HCT116 (cell line): ENCODE results near the gene RIT2. TPM values are rescaled to one million over a fixed set of nuclear protein-coding genes. Genes with fewer than 3 reads are reported as not detected.

Experiments
- ATAC-seq: fragments of 200-7000 bp; cut with Tn5 transposase; 2 replicates; pipeline ENCODE4 v1.9.1; 2020; ENCODE audit warnings: mild to moderate bottlenecking, moderate library complexity
- BruUV-seq: library from RNA; stranded (reverse); fragments of 400-500 nt; replicated peaks from 2 replicates; lab custom pipeline; 2021; lab: Mats Ljungman, UMichigan
- CTCF ChIA-PET: fragments of 300-600 bp; sonication (Branson Sonifier 250); formaldehyde crosslinking; loops from one replicate; lab custom pipeline; 2021; ENCODE audit warnings: antibody characterized with exemption; lab: Charles Lee
- POLR2A ChIA-PET: fragments of 300-600, 350-600 bp; sonication (Branson Sonifier 250); formaldehyde crosslinking; loops from one replicate; lab custom pipeline; 2021; ENCODE audit warnings: antibody characterized with exemption; lab: Charles Lee
- RAD21 ChIA-PET, 2 experiments: fragments of 300-600 bp; sonication (Branson Sonifier 250); formaldehyde crosslinking; loops; one replicate each; lab custom pipeline; 2023; ENCODE audit warnings: low total read pairs in 2 of 2; ENCODE audit not compliant: uncharacterized antibody in 2 of 2, unreplicated experiment in 2 of 2, low non-redundant PET in 1 of 2; lab: Charles Lee
- DNase-seq: peaks from one replicate; pipeline ENCODE4 v3.0.0-alpha.2; 2010; ENCODE audit warnings: low read depth, low spot score
- H2AFZ ChIP-seq: fragments of 200-600 bp; shearing (Covaris generic), sonication (generic); 2 replicates; pipeline ENCODE4 v1.6.1; 2017; ENCODE audit warnings: low read depth, mixed run types, mixed read lengths, antibody characterized with exemption, low read length; ENCODE audit not compliant: poor library complexity, severe bottlenecking
- H3K27ac ChIP-seq: 2 replicates; pipeline ENCODE4 v1.5.1; 2012; ENCODE audit warnings: low read depth, low read length
- H3K27me3 ChIP-seq: fragments of 200-600 bp; sonication (generic); 2 replicates; pipeline ENCODE4 v1.6.1; 2016; ENCODE audit warnings: mixed run types, low read length, mixed read lengths; ENCODE audit not compliant: insufficient read depth
- H3K36me3 ChIP-seq, 2 experiments: fragments of 200-500 bp in 1 of 2; fragments of 200-600 bp in 1 of 2; sonication (Bioruptor generic) in 1 of 2; sonication (generic) in 1 of 2; 2 replicates each; pipeline versions ENCODE4 v1.5.1 to v1.6.1; 2014 to 2016; ENCODE audit warnings: low read length in 2 of 2, inconsistent platforms in 1 of 2, mixed read lengths in 1 of 2, mixed run types in 1 of 2; ENCODE audit not compliant: insufficient read depth in 2 of 2, control insufficient read depth in 1 of 2
- H3K4me1 ChIP-seq, 2 experiments: fragments of 200-600 bp in 1 of 2; sonication (generic) in 1 of 2; 2 replicates each; pipeline versions ENCODE4 v1.5.1 to v1.6.1; 2012 to 2017; ENCODE audit warnings: low read length in 2 of 2, inconsistent platforms in 1 of 2, mild to moderate bottlenecking in 1 of 2, mixed read lengths in 1 of 2, mixed run types in 1 of 2, moderate library complexity in 1 of 2; ENCODE audit not compliant: insufficient read depth in 2 of 2, control insufficient read depth in 1 of 2
- H3K4me2 ChIP-seq: fragments of 200-600 bp; sonication (generic); 2 replicates; pipeline ENCODE4 v1.6.1; 2017; ENCODE audit warnings: mixed run types, low read length, mixed read lengths
- H3K4me3 ChIP-seq, 2 experiments: fragments of 200-600 bp in 1 of 2; sonication (generic) in 1 of 2; replicated peaks in 1 of 2; 2 replicates each; pipeline ENCODE4 v1.5.1; 2011 to 2016; ENCODE audit warnings: low read length in 2 of 2, control low read depth in 1 of 2, low read depth in 1 of 2, mild to moderate bottlenecking in 1 of 2, mixed read lengths in 1 of 2, mixed run types in 1 of 2
- H3K79me2 ChIP-seq: fragments of 200-600 bp; sonication (generic); 2 replicates; pipeline ENCODE4 v1.6.1; 2017; ENCODE audit warnings: mild to moderate bottlenecking, mixed run types, low read length, moderate library complexity, mixed read lengths; ENCODE audit not compliant: insufficient read depth
- H3K9ac ChIP-seq: fragments of 200-600 bp; sonication (generic); 2 replicates; pipeline ENCODE4 v1.6.1; 2016; ENCODE audit warnings: low read length, mixed read lengths
- H3K9me2 ChIP-seq: fragments of 200-600 bp; sonication (generic), shearing (Covaris generic); 2 replicates; pipeline ENCODE4 v1.6.1; 2017; ENCODE audit warnings: mixed run types, mild to moderate bottlenecking, moderate library complexity; ENCODE audit not compliant: insufficient read depth
- H3K9me3 ChIP-seq, 2 experiments: fragments of 200-500 bp in 1 of 2; fragments of 200-600 bp in 1 of 2; sonication (Bioruptor generic) in 1 of 2; sonication (generic) in 1 of 2; 2 replicates each; pipeline ENCODE4 v1.6.1; 2014 to 2017; ENCODE audit warnings: low read length in 2 of 2, mixed read lengths in 2 of 2, inconsistent platforms in 1 of 2, low read depth in 1 of 2, mild to moderate bottlenecking in 1 of 2, mixed run types in 1 of 2, moderate library complexity in 1 of 2; ENCODE audit not compliant: control insufficient read depth in 1 of 2, insufficient read depth in 1 of 2
- H4K20me1 ChIP-seq: fragments of 200-600 bp; sonication (generic), shearing (Covaris generic); 2 replicates; pipeline ENCODE4 v1.6.1; 2017; ENCODE audit warnings: mixed run types, mild to moderate bottlenecking, moderate library complexity; ENCODE audit not compliant: insufficient read depth
- ATF3 ChIP-seq: IDR thresholded peaks from 2 replicates; pipeline ENCODE4 v1.6.1; 2012
- CBX3 ChIP-seq: IDR thresholded peaks from 2 replicates; pipeline ENCODE4 v1.6.1; 2012; ENCODE audit warnings: low read depth
- ELF1 ChIP-seq: IDR thresholded peaks from 2 replicates; pipeline ENCODE4 v1.6.1; 2012; ENCODE audit warnings: low read depth, borderline replicate concordance
- EZH2 ChIP-seq: fragments of 200-600 bp; sonication (generic); IDR thresholded peaks from 2 replicates; pipeline ENCODE4 v1.6.1; 2017; ENCODE audit warnings: antibody characterized with exemption, mixed run types
- POLR2AphosphoS5 ChIP-seq: IDR thresholded peaks from 2 replicates; pipeline ENCODE4 v1.6.1; 2011; ENCODE audit warnings: mild to moderate bottlenecking, low read depth, low read length, moderate library complexity
- REST ChIP-seq: IDR thresholded peaks from 2 replicates; pipeline ENCODE4 v1.6.1; 2012; ENCODE audit warnings: low read depth
- SIN3A ChIP-seq: IDR thresholded peaks from 2 replicates; pipeline ENCODE4 v1.6.1; 2012; ENCODE audit warnings: low read depth
- SP1 ChIP-seq: IDR thresholded peaks from 2 replicates; pipeline ENCODE4 v1.6.1; 2012; ENCODE audit warnings: low read depth
- SRF ChIP-seq: IDR thresholded peaks from 2 replicates; pipeline ENCODE4 v1.6.1; 2012; ENCODE audit warnings: low read depth
- YY1 ChIP-seq: IDR thresholded peaks from 2 replicates; pipeline ENCODE4 v1.6.1; 2011; ENCODE audit warnings: low read length, low read depth, moderate library complexity, mild to moderate bottlenecking; ENCODE audit not compliant: insufficient replicate concordance; ENCODE audit errors: extremely low read depth
- ZNF274 ChIP-seq: fragments of 200-500 bp; sonication (Bioruptor generic); IDR thresholded peaks from 2 replicates; pipeline ENCODE4 v1.6.1; 2014; ENCODE audit warnings: mild to moderate bottlenecking, low read depth, low read length, inconsistent platforms
- intact Hi-C: fragments of 100-400 bp; cut with micrococcal nuclease; formaldehyde crosslinking; loops from 2 replicates; pipeline ENCODE4 v1.10.0; 2022
- total RNA-seq: library from RNA; stranded (reverse); gene quantifications from one replicate; pipeline ENCODE4 v1.2.1, GENCODE V29; 2021; ENCODE audit not compliant: unreplicated experiment

Gene RIT2
- total RNA-seq, 1 experiment from 2014 or later = not detected

GRCh38 chr18:42765302-42765701, 350.2 kb downstream of the RIT2 start:
- Histone ChIP-seq H3K9ac (no peak overlapping the region), H3K4me1 (no peaks in the 10 kb centered on the region), H2AFZ (no peak overlapping the region), H3K9me2 (no peaks in the 10 kb centered on the region), H3K4me3 (no peak overlapping the region), H3K27ac (no peak overlapping the region), H3K79me2 (no peaks in the 10 kb centered on the region), H3K4me2 (no peak overlapping the region), H4K20me1 (no peaks in the 10 kb centered on the region), H3K27me3 (no peaks in the 10 kb centered on the region), H3K9me3 (peaks cover 14 to 24% of the 10 kb centered on the region in 2 experiments; a peak in 2 of 4 replicates), H3K36me3 (no peaks in the 10 kb centered on the region)
- no peak for ATAC-seq
- BruUV-seq = no TSS peak
- ChIA-PET CTCF (no interaction called here), POLR2A (no interaction called here), RAD21 (no interaction called here)
- no peak for DNase-seq
- intact Hi-C loops = no loop called here
- TF ChIP-seq ATF3 (no peak), POLR2AphosphoS5 (no peak), ELF1 (no peak), ZNF274 (no peak), SP1 (no peak), CBX3 (no peak), SRF (no peak), SIN3A (no peak), YY1 (no peak), REST (no peak), EZH2 (no peak)
